Liver (tissue), 9 donors: ENCODE measurements around the gene LMX1B. TPM values are rescaled to one million over a fixed set of nuclear protein-coding genes. Genes with fewer than 3 reads are reported as not detected.

Experiments used
- DNase-seq: peaks from one replicate; pipeline ENCODE4 v3.0.0-alpha.2; 2017; ENCODE audit warnings: low spot score
- H3K27ac ChIP-seq, 2 donors: one replicate each; pipeline ENCODE4 v1.7.0; 2013; ENCODE audit warnings: inconsistent platforms in 2 of 2, low read length in 2 of 2, control low read depth in 1 of 2, low read depth in 1 of 2, mild to moderate bottlenecking in 1 of 2
- H3K27me3 ChIP-seq, 4 donors: one replicate each; pipeline versions ENCODE4 v1.6.1 to v1.7.0; 2013; ENCODE audit warnings: low read length in 3 of 4, inconsistent platforms in 1 of 4, mild to moderate bottlenecking in 1 of 4, moderate library complexity in 1 of 4; ENCODE audit not compliant: control insufficient read depth in 4 of 4, insufficient read depth in 4 of 4
- H3K36me3 ChIP-seq, 4 donors: one replicate each; pipeline versions ENCODE4 v1.6.1 to v1.7.0; 2013; ENCODE audit warnings: low read length in 3 of 4, mild to moderate bottlenecking in 3 of 4, low read depth in 1 of 4, moderate library complexity in 1 of 4; ENCODE audit not compliant: control insufficient read depth in 4 of 4, insufficient read depth in 3 of 4
- H3K4me1 ChIP-seq, 4 donors: one replicate each; pipeline versions ENCODE4 v1.6.1 to v1.7.0; 2013; ENCODE audit warnings: low read length in 3 of 4, mild to moderate bottlenecking in 3 of 4, moderate library complexity in 1 of 4; ENCODE audit not compliant: control insufficient read depth in 4 of 4, insufficient read depth in 4 of 4
- H3K4me3 ChIP-seq, 3 donors: one replicate each; pipeline versions ENCODE4 v1.6.1 to v1.7.0; 2013; ENCODE audit warnings: low read length in 3 of 3, control low read depth in 1 of 3, low read depth in 1 of 3, mild to moderate bottlenecking in 1 of 3
- H3K9ac ChIP-seq, 2 donors: one replicate each; pipeline ENCODE4 v1.7.0; 2013; ENCODE audit warnings: low read length in 2 of 2, mild to moderate bottlenecking in 2 of 2, moderate library complexity in 2 of 2, control low read depth in 1 of 2, low read depth in 1 of 2
- H3K9me3 ChIP-seq, 4 donors: one replicate each; pipeline versions ENCODE4 v1.6.1 to v1.7.0; 2013; ENCODE audit warnings: low read length in 3 of 4; ENCODE audit not compliant: control insufficient read depth in 4 of 4
- EGR1 ChIP-seq, 2 donors: IDR thresholded peaks; 2 replicates each; pipeline ENCODE4 v1.6.1; 2016 to 2018; ENCODE audit warnings: antibody characterized with exemption in 2 of 2, low read depth in 2 of 2
- FOXA1 ChIP-seq: IDR thresholded peaks from 2 replicates; pipeline ENCODE4 v1.6.1; 2016; ENCODE audit warnings: antibody characterized with exemption
- FOXA2 ChIP-seq: IDR thresholded peaks from 2 replicates; pipeline ENCODE4 v1.6.1; 2016; ENCODE audit warnings: antibody characterized with exemption
- GABPA ChIP-seq, 2 donors: IDR thresholded peaks in 1 of 2; conservative IDR thresholded peaks in 1 of 2; 2 replicates each; pipeline ENCODE4 v1.6.1; 2016; ENCODE audit warnings: antibody characterized with exemption in 2 of 2, mild to moderate bottlenecking in 1 of 2, moderate library complexity in 1 of 2
- HNF4A ChIP-seq, 2 donors: conservative IDR thresholded peaks; 2 replicates each; pipeline ENCODE4 v1.6.1; 2016; ENCODE audit warnings: antibody characterized with exemption in 2 of 2, mild to moderate bottlenecking in 2 of 2
- HNF4G ChIP-seq: IDR thresholded peaks from 2 replicates; pipeline ENCODE4 v1.6.1; 2016; ENCODE audit warnings: antibody characterized with exemption
- JUND ChIP-seq, 2 donors: IDR thresholded peaks; 2 replicates each; pipeline ENCODE4 v1.6.1; 2016; ENCODE audit warnings: antibody characterized with exemption in 2 of 2
- NR2F2 ChIP-seq: IDR thresholded peaks from 2 replicates; pipeline ENCODE4 v1.6.1; 2016; ENCODE audit warnings: antibody characterized with exemption
- RAD21 ChIP-seq, 2 donors: IDR thresholded peaks; 2 replicates each; pipeline ENCODE4 v1.6.1; 2016; ENCODE audit warnings: antibody characterized with exemption in 2 of 2, mild to moderate bottlenecking in 2 of 2
- RXRA ChIP-seq, 2 donors: IDR thresholded peaks; 2 replicates each; pipeline ENCODE4 v1.6.1; 2017 to 2018; ENCODE audit warnings: antibody characterized with exemption in 2 of 2, mild to moderate bottlenecking in 1 of 2
- TAF1 ChIP-seq: conservative IDR thresholded peaks from 2 replicates; pipeline ENCODE4 v1.6.1; 2016; ENCODE audit warnings: antibody characterized with exemption, mild to moderate bottlenecking
- YY1 ChIP-seq: IDR thresholded peaks from 2 replicates; pipeline ENCODE4 v1.6.1; 2016; ENCODE audit warnings: antibody characterized with exemption, mild to moderate bottlenecking
- WGBS: extraction: QIAGEN DNeasy Blood & Tissue Kit; methylation state at CpG from one replicate; pipeline ENCODE4 v1.1.7; 2013; 5-methylcytosine and 5-hydroxymethylcytosine counted together
- polyA plus RNA-seq, 2 donors: library from polyadenylated mRNA; stranded (reverse) in 1 of 2; unstranded in 1 of 2; fragments of 200-250 nt in 1 of 2; fragments of >200 nt in 1 of 2; fragmentation: Nextera tagmentation in 1 of 2; extraction: Ambion mirVana in 1 of 2; gene quantifications; one replicate each; pipeline versions ENCODE4 v1.2.1 to v1.2.3, GENCODE V29; 2013 to 2015
- total RNA-seq, 2 donors: library from RNA; depleted of rRNA; stranded (reverse); fragments of >200 nt; gene quantifications; one replicate each; pipeline ENCODE4 v1.2.3, GENCODE V29; 2014
- TF ChIP-seq, protein P1 (sequence below): IDR thresholded peaks from 2 replicates; pipeline ENCODE4 v1.6.1; 2016; ENCODE audit warnings: antibody characterized with exemption
- TF ChIP-seq, protein P2 (sequence below): IDR thresholded peaks from 2 replicates; pipeline ENCODE4 v1.6.1; 2016; ENCODE audit warnings: antibody characterized with exemption
- TF ChIP-seq, protein P3 (sequence below): IDR thresholded peaks from 2 replicates; pipeline ENCODE4 v1.6.1; 2016; ENCODE audit warnings: antibody characterized with exemption
- TF ChIP-seq, protein P4 (sequence below): fragments of 150-350 bp; IDR thresholded peaks from 2 replicates; pipeline ENCODE4 v1.5.1; 2017; ENCODE audit warnings: improper control_type of control experiment, low read depth, low read length; ENCODE audit not compliant: missing input control
- donor health status: healthy.
- donor health status: healthy.
- donor health status: healthy.
- donor health status: healthy.
- donor health status: healthy.

The LMX1B gene
- total and polyA plus RNA-seq, 4 donors = not detected

DNA sequence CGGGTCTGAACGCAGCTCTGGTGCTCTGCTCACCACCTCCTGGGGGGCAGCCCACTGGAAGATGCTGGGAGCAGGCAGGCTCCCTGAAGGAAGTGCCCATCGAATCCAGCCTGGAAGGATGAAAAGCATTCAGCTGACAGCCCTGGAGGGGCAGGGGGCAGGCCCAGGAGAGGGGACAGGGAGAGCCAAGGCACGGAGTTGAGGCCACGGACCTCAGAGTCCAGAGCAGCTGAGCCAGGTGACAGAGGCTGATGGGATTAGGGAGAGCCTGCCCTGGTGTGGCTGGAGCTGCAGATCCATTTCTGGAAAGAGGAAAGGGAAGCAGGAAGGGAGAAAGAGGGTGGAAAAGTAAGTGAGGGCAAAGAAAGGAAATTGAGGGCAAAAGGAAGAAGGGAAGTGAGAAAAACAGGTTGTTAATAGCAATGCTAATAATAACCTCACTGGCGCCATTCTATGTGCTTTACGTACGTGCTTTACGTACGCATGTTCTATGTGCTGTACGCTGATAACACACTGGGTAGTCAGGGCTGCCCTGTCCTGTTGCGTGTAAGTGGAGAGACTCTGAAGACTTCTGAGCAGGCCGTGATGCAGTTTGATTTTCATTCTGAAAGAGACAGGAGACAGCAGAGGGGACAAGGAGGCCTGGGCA lies 52.6 kb downstream of the LMX1B start (continued):
- TF ChIP-seq GABPA (IDR thresholded peaks at IDR 0.05 in 1 of 2, conservative IDR thresholded peaks at IDR 0.05 in 1 of 2) (no peak), RAD21 (IDR thresholded peaks at IDR 0.05) (no peak)

DNA sequence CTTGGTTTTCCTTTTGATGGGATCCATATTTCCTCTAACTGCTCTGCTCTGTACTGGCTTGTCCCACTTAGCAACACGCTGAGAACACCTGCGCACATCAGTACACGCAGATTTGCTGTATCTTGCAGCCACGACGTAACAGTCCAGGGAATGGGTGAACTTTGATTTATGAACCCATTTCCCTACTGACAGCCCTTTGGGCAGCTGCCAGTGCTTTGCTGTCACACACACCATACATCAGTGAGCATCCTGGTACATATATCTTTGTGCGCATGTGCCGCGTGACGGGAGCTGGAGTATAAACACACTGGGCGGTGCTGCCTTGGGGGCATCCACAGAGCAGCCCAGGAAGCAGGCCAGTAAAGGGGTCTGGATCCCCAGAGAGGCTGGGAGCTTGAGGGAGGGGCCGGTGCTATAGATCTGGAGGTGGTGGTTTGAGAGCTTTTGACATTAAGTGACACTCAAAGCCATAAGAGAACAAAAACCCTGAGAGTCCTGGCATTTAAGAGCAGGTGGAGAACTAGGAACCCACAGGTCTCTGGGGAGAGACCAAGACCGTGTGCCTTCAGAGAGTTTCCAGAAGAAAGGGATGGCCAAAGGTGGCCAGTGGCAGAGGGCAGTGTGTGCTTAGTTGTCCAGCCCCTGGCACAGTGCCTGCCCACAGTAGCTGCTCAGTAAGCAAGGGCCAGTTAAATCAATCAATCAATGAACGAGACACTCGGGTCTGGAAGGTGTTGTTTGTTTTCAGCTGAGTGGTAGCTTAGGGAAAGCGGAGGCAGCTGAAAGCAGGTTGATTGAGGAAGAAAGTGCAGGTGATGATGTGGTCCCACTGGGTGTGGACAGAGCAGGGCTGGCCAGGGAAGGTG lies 53.7 kb downstream of the LMX1B start:
- Histone ChIP-seq H3K27me3 (peaks cover 2 to 6% (median 6%) of the 10 kb centered on the region in 4 donors), H3K4me1 (no peaks in the 10 kb centered on the region), H3K27ac (no peak overlapping the region), H3K4me3 (no peak overlapping the region), H3K9me3 (no peaks in the 10 kb centered on the region), H3K9ac (no peak overlapping the region), H3K36me3 (no peaks in the 10 kb centered on the region)
- WGBS = 58% methylated on average over 15 of the region's 15 CpGs
- TF ChIP-seq, protein P1, sequence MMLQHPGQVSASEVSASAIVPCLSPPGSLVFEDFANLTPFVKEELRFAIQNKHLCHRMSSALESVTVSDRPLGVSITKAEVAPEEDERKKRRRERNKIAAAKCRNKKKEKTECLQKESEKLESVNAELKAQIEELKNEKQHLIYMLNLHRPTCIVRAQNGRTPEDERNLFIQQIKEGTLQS = no peak
- TF ChIP-seq, protein P2, sequence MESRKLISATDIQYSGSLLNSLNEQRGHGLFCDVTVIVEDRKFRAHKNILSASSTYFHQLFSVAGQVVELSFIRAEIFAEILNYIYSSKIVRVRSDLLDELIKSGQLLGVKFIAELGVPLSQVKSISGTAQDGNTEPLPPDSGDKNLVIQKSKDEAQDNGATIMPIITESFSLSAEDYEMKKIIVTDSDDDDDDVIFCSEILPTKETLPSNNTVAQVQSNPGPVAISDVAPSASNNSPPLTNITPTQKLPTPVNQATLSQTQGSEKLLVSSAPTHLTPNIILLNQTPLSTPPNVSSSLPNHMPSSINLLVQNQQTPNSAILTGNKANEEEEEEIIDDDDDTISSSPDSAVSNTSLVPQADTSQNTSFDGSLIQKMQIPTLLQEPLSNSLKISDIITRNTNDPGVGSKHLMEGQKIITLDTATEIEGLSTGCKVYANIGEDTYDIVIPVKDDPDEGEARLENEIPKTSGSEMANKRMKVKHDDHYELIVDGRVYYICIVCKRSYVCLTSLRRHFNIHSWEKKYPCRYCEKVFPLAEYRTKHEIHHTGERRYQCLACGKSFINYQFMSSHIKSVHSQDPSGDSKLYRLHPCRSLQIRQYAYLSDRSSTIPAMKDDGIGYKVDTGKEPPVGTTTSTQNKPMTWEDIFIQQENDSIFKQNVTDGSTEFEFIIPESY = no peak
- TF ChIP-seq HNF4A (conservative IDR thresholded peaks at IDR 0.05) = no peak
- TF ChIP-seq HNF4G = no peak
- TF ChIP-seq, protein P3, sequence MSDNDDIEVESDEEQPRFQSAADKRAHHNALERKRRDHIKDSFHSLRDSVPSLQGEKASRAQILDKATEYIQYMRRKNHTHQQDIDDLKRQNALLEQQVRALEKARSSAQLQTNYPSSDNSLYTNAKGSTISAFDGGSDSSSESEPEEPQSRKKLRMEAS = no peak
- TF ChIP-seq TAF1 = no peak
- TF ChIP-seq JUND (IDR thresholded peaks at IDR 0.05) = no peak
- TF ChIP-seq NR2F2 = no peak
- TF ChIP-seq RXRA (IDR thresholded peaks at IDR 0.05) = no peak
- no peak for TF ChIP-seq GABPA (IDR thresholded peaks at IDR 0.05 in 1 of 2, conservative IDR thresholded peaks at IDR 0.05 in 1 of 2)
- TF ChIP-seq FOXA2 = no peak
- DNase-seq = no peak

DNA sequence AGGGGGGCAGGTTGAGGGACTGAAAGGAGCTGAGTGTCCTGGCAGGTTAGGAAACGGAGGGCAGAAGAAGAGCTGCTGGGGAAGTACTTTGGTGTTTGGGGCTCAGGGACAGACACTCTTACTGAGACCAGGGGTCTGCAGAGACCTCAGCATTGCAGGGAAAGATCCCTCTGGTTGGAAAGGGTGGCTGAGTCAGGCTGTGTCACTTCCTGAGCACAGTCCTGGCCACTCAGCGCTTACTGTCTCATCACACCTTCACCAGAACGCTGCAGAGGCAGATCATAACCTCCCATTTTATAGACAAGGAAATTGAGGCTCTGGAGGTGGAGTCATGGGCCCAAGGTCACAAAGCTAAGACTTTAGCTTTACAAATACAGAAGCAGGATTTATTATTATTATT lies 54.3 kb downstream of the LMX1B start:
- no peak overlapping the region for H3K9ac ChIP-seq

More for the DNA sequence above, 54.3 kb downstream of the LMX1B start:
- Histone ChIP-seq H3K9me3 (no peaks in the 10 kb centered on the region), H3K27me3 (peaks cover 2 to 11% (median 7%) of the 10 kb centered on the region in 4 donors), H3K36me3 (no peaks in the 10 kb centered on the region), H3K4me1 (no peaks in the 10 kb centered on the region), H3K27ac (no peak overlapping the region), H3K4me3 (no peak overlapping the region)
- no peak for TF ChIP-seq TAF1
- no peak for TF ChIP-seq HNF4G
- no peak for TF ChIP-seq YY1
- TF ChIP-seq HNF4A (conservative IDR thresholded peaks at IDR 0.05) = no peak
- TF ChIP-seq FOXA2 = no peak
- TF ChIP-seq, protein P4, sequence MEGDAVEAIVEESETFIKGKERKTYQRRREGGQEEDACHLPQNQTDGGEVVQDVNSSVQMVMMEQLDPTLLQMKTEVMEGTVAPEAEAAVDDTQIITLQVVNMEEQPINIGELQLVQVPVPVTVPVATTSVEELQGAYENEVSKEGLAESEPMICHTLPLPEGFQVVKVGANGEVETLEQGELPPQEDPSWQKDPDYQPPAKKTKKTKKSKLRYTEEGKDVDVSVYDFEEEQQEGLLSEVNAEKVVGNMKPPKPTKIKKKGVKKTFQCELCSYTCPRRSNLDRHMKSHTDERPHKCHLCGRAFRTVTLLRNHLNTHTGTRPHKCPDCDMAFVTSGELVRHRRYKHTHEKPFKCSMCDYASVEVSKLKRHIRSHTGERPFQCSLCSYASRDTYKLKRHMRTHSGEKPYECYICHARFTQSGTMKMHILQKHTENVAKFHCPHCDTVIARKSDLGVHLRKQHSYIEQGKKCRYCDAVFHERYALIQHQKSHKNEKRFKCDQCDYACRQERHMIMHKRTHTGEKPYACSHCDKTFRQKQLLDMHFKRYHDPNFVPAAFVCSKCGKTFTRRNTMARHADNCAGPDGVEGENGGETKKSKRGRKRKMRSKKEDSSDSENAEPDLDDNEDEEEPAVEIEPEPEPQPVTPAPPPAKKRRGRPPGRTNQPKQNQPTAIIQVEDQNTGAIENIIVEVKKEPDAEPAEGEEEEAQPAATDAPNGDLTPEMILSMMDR = no peak
- TF ChIP-seq FOXA1 = no peak
- TF ChIP-seq EGR1 (IDR thresholded peaks at IDR 0.05; ENCODE audit: low read depth in 2 of 2) = no peak
- TF ChIP-seq RAD21 (IDR thresholded peaks at IDR 0.05) = no peak
- no peak for TF ChIP-seq RXRA (IDR thresholded peaks at IDR 0.05)
- no peak for TF ChIP-seq GABPA (IDR thresholded peaks at IDR 0.05 in 1 of 2, conservative IDR thresholded peaks at IDR 0.05 in 1 of 2)
- TF ChIP-seq, protein P2 = no peak
- TF ChIP-seq JUND (IDR thresholded peaks at IDR 0.05) = no peak
- no peak for TF ChIP-seq NR2F2
- no peak for DNase-seq
- 77% methylated on average over 3 of the region's 3 CpGs for WGBS
